Endothelial cell of hepatic sinusoid (primary cell): ENCODE data around the gene RAP1GAP.

ENCODE experiments used
- in situ Hi-C: cut with HindIII; loops from 2 replicates; pipeline ENCODE4 v1.10.0; 2017; ENCODE audit warnings: low sequenced_read_pairs

The RAP1GAP gene

GRCh38 chr1:21598417-21598816 is 70.7 kb downstream of the RAP1GAP start:
- in situ Hi-C loops: no loop called here

- in situ Hi-C loops: no loop called here
Measured at GRCh38 chr1:21597753-21598152, 71.4 kb downstream of the RAP1GAP start.

GRCh38 chr1:21596628-21597027 is 72.5 kb downstream of the RAP1GAP start:
- in situ Hi-C loops: no loop called here

GRCh38 chr1:21596174-21596573 is 73.0 kb downstream of the RAP1GAP start:
- in situ Hi-C loops: no loop called here

DNA sequence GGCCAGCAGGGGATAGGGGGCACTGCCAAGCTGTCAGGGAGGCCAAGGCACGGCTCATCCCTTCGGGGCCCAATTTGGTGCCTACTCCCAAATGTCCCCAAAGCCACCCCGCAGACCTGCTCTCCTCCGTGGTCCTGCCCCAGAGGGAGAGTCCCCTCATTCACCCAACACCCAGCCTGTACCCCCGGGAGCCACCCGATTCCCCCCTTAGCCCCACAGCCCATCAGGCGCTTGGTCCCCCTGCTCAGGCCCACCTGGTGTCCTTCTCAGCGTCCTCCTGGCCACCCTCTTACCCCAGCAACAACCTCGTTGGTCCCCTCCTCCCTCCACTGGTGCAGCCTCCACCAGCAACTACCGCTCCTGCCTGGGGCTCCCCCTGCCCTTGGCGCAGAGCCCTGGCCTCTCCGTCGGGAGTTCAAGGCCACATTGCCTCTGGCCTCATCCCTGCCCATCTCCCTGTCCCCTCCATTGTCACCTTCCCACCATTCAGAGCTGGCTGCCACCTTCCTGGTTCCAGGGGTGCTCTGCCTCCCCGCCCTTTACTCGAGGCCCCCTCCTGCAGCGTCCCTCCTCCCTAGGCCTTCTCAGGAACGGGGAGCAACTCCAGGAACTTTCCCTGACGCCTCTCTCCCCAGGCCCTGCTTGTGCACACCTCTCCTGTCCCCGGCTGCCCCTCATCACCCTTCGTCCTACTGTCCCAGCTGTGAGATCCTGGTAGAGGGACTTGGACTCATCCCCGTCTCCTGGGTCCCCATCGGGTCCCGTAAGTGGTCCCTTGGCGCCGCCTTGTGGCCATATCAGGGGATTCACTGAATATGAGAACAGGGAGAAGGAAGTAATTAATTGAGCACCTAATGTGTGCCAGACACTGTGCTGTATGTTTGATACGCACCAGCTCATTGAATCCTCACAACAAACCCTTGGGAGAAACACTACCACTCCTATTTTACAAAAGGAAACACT is 73.9 kb downstream of the RAP1GAP start:
- in situ Hi-C loops: no loop called here

DNA sequence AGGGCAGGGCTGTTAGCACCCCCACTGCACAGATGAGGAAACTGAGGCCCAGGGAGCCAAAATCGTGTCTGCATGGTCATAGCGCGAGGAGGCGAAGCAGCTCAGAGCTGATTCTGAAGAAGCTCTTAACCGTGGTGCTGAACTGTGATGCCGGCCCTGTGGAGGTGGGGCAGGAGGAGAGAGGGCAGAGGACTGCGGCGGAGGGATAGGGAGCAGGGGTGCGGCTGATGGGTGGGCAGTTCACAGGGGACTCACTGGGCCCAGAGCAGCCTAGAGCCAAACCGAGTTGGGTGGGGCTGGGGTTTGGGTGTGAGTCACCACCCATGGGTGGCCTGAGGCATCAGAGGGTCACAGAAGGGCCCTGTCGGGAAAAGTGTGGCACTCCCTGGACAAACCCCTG is 74.7 kb downstream of the RAP1GAP start:
- in situ Hi-C loops: no loop called here

DNA sequence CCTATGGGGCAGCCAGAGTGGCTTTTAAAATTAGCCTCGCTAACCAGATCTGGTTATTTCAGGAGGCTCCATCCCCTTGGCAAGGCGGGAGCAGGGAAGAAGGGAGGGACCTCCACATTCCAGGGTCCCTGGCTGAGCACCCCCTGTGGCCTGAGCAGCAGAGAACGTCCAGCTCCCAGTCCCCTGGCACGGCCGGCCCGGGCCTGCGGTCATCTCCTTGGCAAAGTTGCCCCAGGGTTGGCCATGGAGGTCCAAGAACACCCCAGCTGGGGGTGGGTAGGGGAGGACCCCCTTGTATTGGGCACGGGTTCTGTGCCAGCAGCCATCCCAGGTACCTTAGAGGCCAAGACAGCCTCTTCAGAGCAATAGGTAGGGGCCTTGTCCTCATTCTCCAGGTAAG is 75.9 kb downstream of the RAP1GAP start:
- in situ Hi-C loops: no loop called here

- in situ Hi-C loops: no loop called here
Measured at GRCh38 chr1:21592086-21592865, 76.9 kb downstream of the RAP1GAP start.

DNA sequence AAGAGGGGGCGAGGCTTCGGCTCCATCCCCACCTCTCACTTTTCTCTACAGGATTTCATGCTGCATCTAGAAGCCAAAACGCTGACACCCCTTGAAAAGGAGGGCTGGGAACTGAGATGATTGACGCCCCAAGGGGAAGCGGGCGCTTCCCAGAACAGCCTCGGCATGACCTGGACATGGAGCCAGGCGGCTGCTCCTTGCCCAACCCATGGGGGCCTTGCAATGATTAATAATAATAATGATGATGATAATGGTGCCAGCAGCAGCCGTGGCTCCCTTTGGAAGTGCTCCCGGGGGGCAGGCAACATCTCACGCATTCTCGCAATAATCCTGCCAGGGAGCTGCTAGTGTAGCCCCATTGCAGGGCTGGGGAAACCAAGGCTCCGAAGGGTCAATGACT is 78.2 kb downstream of the RAP1GAP start:
- in situ Hi-C loops: no loop called here

- in situ Hi-C loops: no loop called here
Measured at GRCh38 chr1:21590126-21590880, 78.9 kb downstream of the RAP1GAP start.

DNA sequence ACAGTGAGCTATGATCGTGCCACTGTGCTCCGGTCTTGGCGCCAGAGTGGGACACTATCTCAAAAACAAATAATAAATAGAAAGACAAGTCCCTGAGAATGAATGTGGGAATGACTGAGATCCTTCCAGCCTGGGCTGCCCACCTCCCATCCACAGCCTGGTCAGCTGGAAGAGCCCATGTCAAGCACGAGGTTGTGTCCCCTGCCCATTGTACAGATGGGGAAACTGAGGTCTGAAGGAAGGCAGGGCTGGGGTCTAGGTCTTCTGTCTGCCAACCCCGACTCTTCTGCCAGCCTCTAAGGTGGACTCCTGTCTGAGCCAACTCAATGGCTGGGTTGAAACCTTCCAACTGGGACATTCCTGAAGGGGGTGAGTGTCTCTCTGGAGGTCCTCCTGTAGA is 79.5 kb downstream of the RAP1GAP start:
- in situ Hi-C loops: no loop called here

DNA sequence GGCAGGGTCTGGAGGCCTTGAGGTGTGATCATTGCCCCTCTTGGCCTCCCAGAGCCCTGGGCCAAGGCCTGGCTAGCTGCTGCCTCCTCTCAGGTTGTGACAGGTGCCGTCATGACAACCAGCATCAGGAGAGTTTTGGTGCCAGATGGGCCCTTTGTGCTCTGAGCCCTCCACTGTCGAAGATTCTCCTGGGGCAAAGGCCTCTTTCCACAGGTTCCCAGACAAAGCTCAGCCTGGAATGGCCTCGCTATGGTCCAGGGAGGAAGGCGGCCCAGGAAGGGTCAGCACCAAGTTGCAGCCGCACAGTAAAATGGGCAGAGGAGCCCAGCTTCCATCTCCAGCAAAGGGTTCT is 81.6 kb downstream of the RAP1GAP start:
- in situ Hi-C loops: no loop called here

- in situ Hi-C loops: no loop called here
Measured at GRCh38 chr1:21586846-21587601, 82.1 kb downstream of the RAP1GAP start.

GRCh38 chr1:21586222-21586621 is 82.9 kb downstream of the RAP1GAP start:
- in situ Hi-C loops: no loop called here

- in situ Hi-C loops: no loop called here
Measured at GRCh38 chr1:21585037-21585436, 84.1 kb downstream of the RAP1GAP start.

GRCh38 chr1:21584096-21584495 is 85.1 kb downstream of the RAP1GAP start:
- in situ Hi-C loops: no loop called here

GRCh38 chr1:21579791-21580190 is 89.4 kb downstream of the RAP1GAP start:
- in situ Hi-C loops: loop anchor here (5.0 kb wide), 1 partner anchor 47 kb away; no protein-coding TSS in a partner anchor

DNA sequence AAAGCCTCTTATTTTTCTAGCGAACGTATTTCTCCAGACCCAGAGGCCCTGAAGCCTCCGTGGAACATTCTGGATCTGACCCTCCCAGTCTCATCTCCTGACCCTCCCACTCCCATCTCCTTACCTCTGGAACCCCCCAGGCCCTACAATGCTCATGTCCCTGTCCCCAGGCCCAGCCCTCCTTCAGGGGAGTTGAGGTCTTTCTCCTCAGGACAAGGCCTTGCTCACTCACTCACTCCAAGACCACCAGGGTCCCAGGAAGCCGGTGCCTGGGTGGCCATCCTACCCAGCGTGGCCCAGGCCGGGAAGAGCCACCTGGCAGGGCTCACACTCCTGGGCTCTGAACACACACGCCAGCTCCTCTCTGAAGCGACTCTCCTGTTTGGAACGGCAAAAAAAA is 91.2 kb downstream of the RAP1GAP start:
- in situ Hi-C loops: loop anchor here (5.0 kb wide), 1 partner anchor 46 kb away; no protein-coding TSS in a partner anchor

DNA sequence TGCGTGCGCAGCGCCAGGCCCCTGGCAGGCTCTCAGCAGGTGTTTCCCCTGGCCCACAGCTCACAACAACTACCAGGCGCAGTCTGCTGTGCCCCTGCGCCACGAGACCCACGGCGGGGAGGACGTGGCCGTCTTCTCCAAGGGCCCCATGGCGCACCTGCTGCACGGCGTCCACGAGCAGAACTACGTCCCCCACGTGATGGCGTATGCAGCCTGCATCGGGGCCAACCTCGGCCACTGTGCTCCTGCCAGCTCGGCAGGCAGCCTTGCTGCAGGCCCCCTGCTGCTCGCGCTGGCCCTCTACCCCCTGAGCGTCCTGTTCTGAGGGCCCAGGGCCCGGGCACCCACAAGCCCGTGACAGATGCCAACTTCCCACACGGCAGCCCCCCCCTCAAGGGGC is 91.8 kb downstream of the RAP1GAP start:
- in situ Hi-C loops: loop anchor here (5.0 kb wide), 1 partner anchor 45 kb away; no protein-coding TSS in a partner anchor

DNA sequence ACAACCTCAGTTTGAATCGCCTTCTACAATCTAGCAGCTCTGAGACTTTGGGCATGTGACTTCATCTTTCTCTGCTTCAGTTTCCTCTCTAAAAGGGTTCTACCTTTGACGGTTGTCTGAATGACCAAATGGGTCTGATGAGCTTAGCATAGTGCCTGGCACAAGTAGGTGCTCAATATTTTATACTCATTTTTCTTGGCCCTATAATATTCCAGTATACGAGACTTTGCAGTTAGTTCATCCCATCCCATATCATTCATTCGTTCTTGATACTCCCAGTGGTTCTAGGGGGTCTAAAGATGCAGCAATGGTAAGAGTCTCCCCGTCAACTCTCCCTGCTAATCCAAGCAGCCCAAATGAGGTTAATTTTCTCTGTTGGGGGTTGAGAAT is 92.4 kb downstream of the RAP1GAP start:
- in situ Hi-C loops: loop anchor here (5.0 kb wide), 1 partner anchor 44 kb away; no protein-coding TSS in a partner anchor
